Neuron (in vitro differentiated cells): ENCODE measurements around the gene ABHD8.

Experiments used
- H2AFZ ChIP-seq: one replicate; pipeline ENCODE4 v1.6.1; 2013; ENCODE audit warnings: low read depth, mild to moderate bottlenecking, inconsistent platforms, low read length, moderate library complexity
- H3K27me3 ChIP-seq: one replicate; pipeline ENCODE4 v1.6.1; 2013; ENCODE audit warnings: low read length; ENCODE audit not compliant: insufficient read depth
- H3K36me3 ChIP-seq: one replicate; pipeline ENCODE4 v1.6.1; 2013; ENCODE audit warnings: low read length; ENCODE audit not compliant: insufficient read depth
- H3K4me1 ChIP-seq: one replicate; pipeline ENCODE4 v1.6.1; 2013; ENCODE audit warnings: low read length; ENCODE audit not compliant: insufficient read depth
- H3K4me3 ChIP-seq: 2 replicates; pipeline ENCODE4 v1.5.1; 2013; ENCODE audit warnings: mild to moderate bottlenecking, low read length, moderate library complexity
- H3K9me3 ChIP-seq: one replicate; pipeline ENCODE4 v1.6.1; 2013; ENCODE audit warnings: low read length

The ABHD8 gene

DNA sequence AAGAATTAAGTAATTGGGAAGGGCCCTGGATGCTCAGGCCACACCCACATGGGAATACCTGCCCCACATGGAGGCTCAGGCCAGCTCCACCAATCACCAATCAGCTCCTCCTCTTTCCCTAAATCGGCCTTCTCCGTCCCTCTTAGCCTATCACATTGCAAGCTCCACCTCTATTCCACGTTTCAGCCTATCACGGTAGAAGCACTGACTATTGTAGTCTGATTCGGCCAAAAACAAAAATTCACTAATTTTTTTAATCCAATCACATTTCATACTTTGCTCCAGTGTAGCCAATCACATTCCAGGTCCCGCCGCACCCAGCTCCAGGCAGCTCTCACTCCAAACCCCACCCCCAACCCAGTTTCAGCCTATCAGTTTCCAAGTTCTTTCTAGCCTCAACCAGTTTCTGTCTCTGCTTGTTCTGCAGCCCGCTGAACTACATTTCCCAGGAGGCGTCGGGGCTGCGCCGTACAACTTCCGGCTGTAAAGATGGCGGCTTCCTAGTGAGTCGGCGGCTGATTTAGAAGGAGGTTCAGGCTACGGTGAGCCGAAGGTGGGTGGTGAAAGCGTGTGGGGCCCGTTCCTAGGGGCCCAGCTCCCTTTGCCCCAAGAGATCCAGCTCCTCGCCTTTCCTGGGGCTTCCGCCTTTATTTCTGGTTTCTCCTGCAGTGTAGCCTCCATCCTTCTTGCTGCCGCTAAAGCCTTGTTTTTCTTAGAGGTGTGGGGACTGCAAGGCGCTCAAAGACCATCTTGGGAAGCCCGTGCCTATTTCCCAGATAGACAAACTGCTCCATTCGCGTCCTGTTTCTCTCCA, 36.0 kb downstream of the ABHD8 start, which contains the start of gene BABAM1:
Gene BABAM1 (plus strand): TSS at position 469 of the 814 bp plus-strand sequence. CDS start 1,364 bp downstream, outside the sequence.
- Histone ChIP-seq H3K27me3 (no peaks in the 10 kb centered on the region), H3K9me3 (no peaks in the 10 kb centered on the region), H3K4me3 (peak within 1 kb of the TSS; percentile 92), H3K36me3 (peaks cover 20% of the 10 kb centered on the region), H3K4me1 (peaks cover 6% of the 10 kb centered on the region), H2AFZ (peak within 1 kb of the TSS; percentile 66)

DNA sequence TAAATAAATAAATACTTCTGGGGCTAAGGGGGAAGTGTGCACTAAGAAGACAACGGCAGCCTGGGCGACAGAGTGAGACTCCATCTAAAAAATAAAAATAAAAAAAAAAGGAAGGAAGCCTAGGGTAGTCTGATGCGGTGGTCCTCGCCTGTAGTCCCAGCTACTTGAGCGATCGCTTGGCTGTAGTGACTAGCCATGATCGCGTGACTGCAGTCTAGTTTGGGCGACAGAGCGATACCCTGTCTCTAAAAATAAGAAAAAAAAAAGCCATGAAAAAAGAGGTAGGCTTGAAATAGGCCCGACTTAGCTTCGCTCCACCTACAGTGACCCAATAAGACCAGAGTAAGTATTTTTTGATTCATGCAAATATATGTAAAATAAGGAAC, 36.6 kb downstream of the ABHD8 start:
- Histone ChIP-seq H2AFZ (peak overlapping the region; percentile 66), H3K36me3 (peaks cover 16% of the 10 kb centered on the region)

GRCh38 chr19:17266026-17266425, 37.2 kb downstream of the ABHD8 start:
- Histone ChIP-seq H3K9me3 (no peaks in the 10 kb centered on the region), H2AFZ (no peak overlapping the region), H3K4me1 (peaks cover 7% of the 10 kb centered on the region), H3K4me3 (no peak overlapping the region), H3K36me3 (peaks cover 10% of the 10 kb centered on the region), H3K27me3 (no peaks in the 10 kb centered on the region)

More for the DNA sequence above, 36.6 kb downstream of the ABHD8 start:
- H3K4me1 ChIP-seq, result peaks cover 6% of the 10 kb centered on the region
- H3K4me3 ChIP-seq, result no peak overlapping the region
- H3K9me3 ChIP-seq, result no peaks in the 10 kb centered on the region
- no peaks in the 10 kb centered on the region for H3K27me3 ChIP-seq

DNA sequence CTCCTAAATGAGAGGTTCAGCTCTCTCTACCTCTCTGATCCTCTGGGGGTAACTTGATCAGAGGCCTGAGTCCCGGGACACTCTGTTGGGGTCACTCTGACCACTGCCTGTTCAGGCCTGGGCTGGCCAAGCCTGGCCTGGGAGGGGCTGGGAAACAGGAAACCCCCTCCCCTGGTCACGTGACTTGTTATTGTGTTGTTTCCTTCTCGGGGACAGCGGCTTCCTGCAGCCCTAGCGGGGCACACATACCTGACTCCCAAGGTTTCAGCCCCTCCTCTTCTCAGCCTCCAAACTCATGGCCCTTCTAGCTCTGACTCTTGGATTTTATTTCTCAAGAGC, 38.6 kb downstream of the ABHD8 start, which contains the start of gene USHBP1:
Gene USHBP1 (minus strand): TSS at position 105 of the 339 bp plus-strand sequence. CDS start 446 bp downstream, outside the sequence.
- H3K27me3 ChIP-seq, result no peaks in the 10 kb centered on the region
- H3K36me3 ChIP-seq, result peaks cover 6% of the 10 kb centered on the region
- no peaks in the 10 kb centered on the region for H3K9me3 ChIP-seq
- peaks cover 8% of the 10 kb centered on the region for H3K4me1 ChIP-seq
- H2AFZ ChIP-seq, result no peak within 1 kb of the TSS
- H3K4me3 ChIP-seq, result no peak within 1 kb of the TSS

DNA sequence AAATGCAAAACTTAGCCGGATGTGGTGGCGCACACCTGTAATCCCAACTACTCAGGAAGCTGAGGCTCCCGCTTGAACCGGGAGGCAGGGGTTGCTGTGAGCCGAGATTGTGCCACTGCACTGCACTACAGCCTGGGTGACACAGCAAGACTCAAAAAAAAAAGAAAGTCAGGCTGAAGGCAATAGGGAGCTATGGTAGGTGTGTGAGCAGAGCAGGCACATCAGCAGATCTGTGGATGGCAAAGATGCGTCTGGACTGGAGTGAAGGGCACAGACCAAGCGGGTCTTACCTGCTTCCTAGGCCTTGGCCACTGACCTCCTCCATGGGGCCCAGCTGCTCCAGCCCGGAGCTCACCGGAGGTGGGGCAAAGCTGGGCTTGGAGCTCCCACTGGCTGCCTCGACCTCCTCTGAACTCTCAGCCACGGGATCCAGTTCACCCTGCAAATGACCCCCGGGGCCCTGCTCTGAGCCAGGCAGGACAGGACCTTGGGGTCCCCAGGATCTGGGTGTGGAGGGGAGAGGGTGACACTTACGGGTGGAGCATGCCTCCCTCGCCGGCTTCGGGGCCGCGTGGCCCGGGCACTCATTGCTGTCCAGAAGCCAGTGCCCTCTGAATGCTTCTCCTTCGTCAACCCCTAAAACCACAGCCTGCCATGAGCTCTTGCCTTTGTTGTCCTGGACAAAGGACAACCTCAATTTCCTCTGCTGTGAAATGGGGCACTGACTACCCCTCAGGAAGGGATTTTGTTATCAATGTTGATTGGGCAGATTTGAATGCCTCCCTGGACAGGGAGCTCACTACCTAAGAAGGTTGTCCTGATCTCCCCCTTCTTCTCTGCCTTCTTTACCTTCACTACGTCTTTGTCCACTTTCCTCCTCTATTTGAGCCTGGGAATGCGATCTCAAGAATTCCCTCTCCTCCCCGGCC, 39.2 kb downstream of the ABHD8 start:
- peaks cover 4% of the 10 kb centered on the region for H3K36me3 ChIP-seq
- peaks cover 11% of the 10 kb centered on the region for H3K4me1 ChIP-seq
- H3K9me3 ChIP-seq, result no peaks in the 10 kb centered on the region
- no peak overlapping the region for H2AFZ ChIP-seq
- H3K27me3 ChIP-seq, result no peaks in the 10 kb centered on the region
- no peak overlapping the region for H3K4me3 ChIP-seq

DNA sequence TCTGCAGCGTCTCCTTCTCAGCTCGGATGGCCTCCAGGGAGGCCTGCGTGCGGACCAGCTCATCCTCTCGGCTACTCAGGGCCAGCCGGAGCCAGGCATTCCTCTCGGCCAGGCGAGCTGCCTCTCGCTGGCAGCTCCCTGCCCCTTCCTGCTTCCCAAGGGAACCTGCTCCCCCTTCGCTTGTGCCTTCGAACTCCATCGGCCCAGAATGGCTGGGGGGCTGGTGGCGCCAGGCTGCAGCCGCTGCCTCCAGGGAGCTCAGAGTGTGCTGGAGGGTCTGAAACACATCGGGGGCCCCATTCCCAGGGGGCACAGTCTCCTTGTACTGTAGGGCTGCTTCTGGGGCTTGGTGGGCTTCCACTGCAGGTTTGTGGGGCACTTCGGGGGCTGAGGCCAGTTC, 40.7 kb downstream of the ABHD8 start:
- Histone ChIP-seq H3K27me3 (no peaks in the 10 kb centered on the region), H3K36me3 (no peaks in the 10 kb centered on the region)

GRCh38 chr19:17260842-17261325, 42.3 kb downstream of the ABHD8 start:
- Histone ChIP-seq H3K27me3 (no peaks in the 10 kb centered on the region), H3K9me3 (no peaks in the 10 kb centered on the region), H3K36me3 (no peaks in the 10 kb centered on the region), H3K4me1 (peaks cover 5% of the 10 kb centered on the region), H3K4me3 (no peak overlapping the region), H2AFZ (no peak overlapping the region)

More for the DNA sequence above, 40.7 kb downstream of the ABHD8 start:
- no peaks in the 10 kb centered on the region for H3K9me3 ChIP-seq
- H3K4me1 ChIP-seq, result peaks cover 5% of the 10 kb centered on the region
- no peak overlapping the region for H3K4me3 ChIP-seq
- H2AFZ ChIP-seq, result no peak overlapping the region

DNA sequence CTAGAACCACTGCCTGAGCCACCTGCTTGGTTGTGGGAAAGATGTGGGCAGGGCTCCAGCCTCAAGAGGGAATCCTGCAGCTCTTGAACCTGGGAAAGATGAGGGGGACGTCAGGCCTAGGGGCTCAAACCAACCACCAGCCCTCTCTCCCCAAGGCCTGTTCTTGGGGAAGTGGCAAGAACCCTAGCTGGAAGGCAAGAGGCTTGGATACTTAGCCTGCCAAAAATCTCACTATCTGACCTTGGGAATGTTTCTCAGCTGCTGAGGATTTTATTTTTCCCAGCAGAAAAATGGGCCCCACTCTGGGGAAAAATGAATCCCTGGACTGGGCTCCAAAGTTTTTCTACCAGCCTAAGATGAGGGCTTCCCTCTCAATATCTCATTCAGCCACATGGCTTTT, 43.3 kb downstream of the ABHD8 start:
- no peak overlapping the region for H3K4me3 ChIP-seq
- H3K9me3 ChIP-seq, result no peaks in the 10 kb centered on the region
- peaks cover 5% of the 10 kb centered on the region for H3K4me1 ChIP-seq
- no peaks in the 10 kb centered on the region for H3K27me3 ChIP-seq
- no peaks in the 10 kb centered on the region for H3K36me3 ChIP-seq
- no peak overlapping the region for H2AFZ ChIP-seq

DNA sequence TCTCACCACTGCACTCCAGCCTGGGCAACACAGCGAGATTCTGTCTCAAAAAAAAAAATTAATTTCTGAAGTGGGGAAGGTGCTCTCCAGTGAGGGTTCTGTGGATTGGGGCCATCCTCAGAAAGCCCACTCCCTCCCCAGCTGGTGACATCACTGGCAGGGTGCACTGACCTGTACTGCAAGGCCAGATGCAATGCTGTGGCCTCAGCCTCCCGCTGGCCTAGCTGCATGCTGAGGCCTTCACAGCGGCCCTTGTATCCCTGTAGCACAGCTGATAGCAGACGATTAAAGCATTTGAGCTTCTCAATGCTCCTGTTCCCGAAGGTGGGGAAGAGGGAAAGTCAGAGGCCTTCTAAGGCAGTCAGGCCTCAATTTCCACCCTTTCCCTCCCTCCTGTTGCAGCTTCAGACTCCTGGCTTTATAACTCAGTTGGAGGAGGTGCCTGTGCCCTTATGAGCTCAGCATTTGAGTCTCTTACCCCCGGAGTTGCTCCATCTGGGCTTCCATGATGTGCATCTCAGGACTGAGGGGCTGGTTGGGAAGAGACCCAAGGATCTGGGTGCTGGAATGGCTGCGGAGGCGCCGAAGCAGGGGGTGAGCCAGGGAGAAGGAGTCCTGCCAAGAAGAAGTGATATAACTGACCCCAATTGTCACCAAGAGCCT, 44.0 kb downstream of the ABHD8 start:
- H3K4me1 ChIP-seq, result peaks cover 5% of the 10 kb centered on the region
- no peak overlapping the region for H2AFZ ChIP-seq
- H3K36me3 ChIP-seq, result no peaks in the 10 kb centered on the region
- H3K9me3 ChIP-seq, result no peaks in the 10 kb centered on the region
- H3K4me3 ChIP-seq, result no peak overlapping the region
- H3K27me3 ChIP-seq, result no peaks in the 10 kb centered on the region

DNA sequence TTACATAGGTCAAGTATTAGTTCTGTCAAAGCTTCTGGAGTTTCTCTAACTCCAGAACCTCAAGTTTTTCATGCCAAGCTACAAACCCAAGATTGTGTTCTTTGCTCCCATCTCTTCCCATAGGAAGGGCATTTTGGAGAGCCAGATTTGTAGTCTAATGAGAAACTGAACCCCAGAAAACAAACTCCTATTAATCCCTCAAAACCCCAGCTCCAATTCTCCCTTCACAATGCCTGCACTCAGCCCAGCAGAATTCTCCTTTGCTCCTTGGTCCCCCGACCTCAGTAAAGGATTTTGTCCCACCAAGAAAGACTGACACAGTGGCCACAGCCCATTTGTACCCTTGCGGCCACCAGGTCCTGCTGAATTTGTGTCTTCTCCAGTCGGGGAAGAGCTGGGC, 47.1 kb downstream of the ABHD8 start:
- H2AFZ ChIP-seq, result no peak overlapping the region
- no peaks in the 10 kb centered on the region for H3K27me3 ChIP-seq
- H3K4me3 ChIP-seq, result no peak overlapping the region
- peaks cover 5% of the 10 kb centered on the region for H3K4me1 ChIP-seq
- no peaks in the 10 kb centered on the region for H3K9me3 ChIP-seq
- no peaks in the 10 kb centered on the region for H3K36me3 ChIP-seq

GRCh38 chr19:17255150-17255621, 48.0 kb downstream of the ABHD8 start:
- Histone ChIP-seq H3K4me3 (no peak overlapping the region), H2AFZ (no peak overlapping the region), H3K36me3 (no peaks in the 10 kb centered on the region), H3K27me3 (no peaks in the 10 kb centered on the region), H3K4me1 (peaks cover 3% of the 10 kb centered on the region), H3K9me3 (no peaks in the 10 kb centered on the region)

DNA sequence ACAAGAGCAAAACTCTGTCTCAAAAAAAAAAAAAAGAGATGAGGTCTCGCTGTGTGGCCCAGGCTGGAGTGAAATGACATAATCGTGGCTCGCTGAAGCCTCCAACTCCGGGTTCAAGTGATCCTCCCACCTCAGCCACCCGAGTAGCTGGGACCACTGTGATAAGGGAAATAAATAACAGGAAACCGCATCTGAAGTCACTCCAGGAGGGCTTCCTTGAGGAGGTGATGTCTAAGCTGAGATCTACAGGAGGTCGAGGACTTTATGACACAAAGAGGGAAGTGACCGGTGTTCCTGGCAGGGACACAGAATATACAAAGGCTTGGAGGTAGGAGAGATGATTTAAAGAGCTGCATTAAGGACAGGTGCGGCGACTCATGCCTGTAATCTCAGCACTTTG, 48.6 kb downstream of the ABHD8 start:
- Histone ChIP-seq H3K9me3 (no peaks in the 10 kb centered on the region), H3K4me1 (peaks cover 3% of the 10 kb centered on the region)

More for the DNA sequence above, 48.6 kb downstream of the ABHD8 start:
- H3K27me3 ChIP-seq, result no peaks in the 10 kb centered on the region
- no peak overlapping the region for H2AFZ ChIP-seq
- no peaks in the 10 kb centered on the region for H3K36me3 ChIP-seq
- H3K4me3 ChIP-seq, result no peak overlapping the region
